ENCODE results near the gene KCNQ1OT1. TPM values are rescaled to one million over a fixed set of nuclear protein-coding genes. Genes with fewer than 3 reads are reported as not detected.

The KCNQ1OT1 gene
- total RNA-seq, 1 experiment from 2014 or later, result 0.18 TPM

- DNase-seq (ENCODE audit: low read depth), result no peak
These were observed 21.6 kb upstream of the KCNQ1OT1 start for GRCh38 chr11:2721210-2721916.

GRCh38 chr11:2719831-2720590 lies 20.2 kb upstream of the KCNQ1OT1 start:
- no peak for DNase-seq (ENCODE audit: low read depth)

GRCh38 chr11:2718817-2719438 lies 19.1 kb upstream of the KCNQ1OT1 start:
- no peak for DNase-seq (ENCODE audit: low read depth)

GRCh38 chr11:2717561-2718325 lies 17.9 kb upstream of the KCNQ1OT1 start:
- no peak for DNase-seq (ENCODE audit: low read depth)

- DNase-seq (ENCODE audit: low read depth), result no peak
These were observed 16.7 kb upstream of the KCNQ1OT1 start for GRCh38 chr11:2716376-2717095.

GRCh38 chr11:2715716-2716350 lies 16.0 kb upstream of the KCNQ1OT1 start:
- DNase-seq (ENCODE audit: low read depth), result no peak

- DNase-seq (ENCODE audit: low read depth), result no peak
These were observed 15.1 kb upstream of the KCNQ1OT1 start for GRCh38 chr11:2714871-2715270.

GRCh38 chr11:2714463-2714800 lies 14.6 kb upstream of the KCNQ1OT1 start:
- no peak for DNase-seq (ENCODE audit: low read depth)

GRCh38 chr11:2713661-2714462 lies 14.1 kb upstream of the KCNQ1OT1 start:
- no peak for DNase-seq (ENCODE audit: low read depth)

- DNase-seq (ENCODE audit: low read depth), result no peak
These were observed 13.3 kb upstream of the KCNQ1OT1 start for GRCh38 chr11:2713094-2713493.

- DNase-seq (ENCODE audit: low read depth), result no peak
These were observed 11.4 kb upstream of the KCNQ1OT1 start for GRCh38 chr11:2711161-2711560.

GRCh38 chr11:2709429-2709828 lies 9.6 kb upstream of the KCNQ1OT1 start:
- no peak for DNase-seq (ENCODE audit: low read depth)

GRCh38 chr11:2708757-2709281 lies 9.0 kb upstream of the KCNQ1OT1 start:
- DNase-seq (ENCODE audit: low read depth), result no peak

- no peak for DNase-seq (ENCODE audit: low read depth)
These were observed 8.4 kb upstream of the KCNQ1OT1 start for GRCh38 chr11:2708151-2708581.

GRCh38 chr11:2707736-2708135 lies 7.9 kb upstream of the KCNQ1OT1 start:
- no peak for DNase-seq (ENCODE audit: low read depth)

GRCh38 chr11:2706321-2706720 lies 6.5 kb upstream of the KCNQ1OT1 start:
- no peak for DNase-seq (ENCODE audit: low read depth)

GRCh38 chr11:2704896-2705606 lies 5.3 kb upstream of the KCNQ1OT1 start:
- no peak for DNase-seq (ENCODE audit: low read depth)

GRCh38 chr11:2704356-2704755 lies 4.6 kb upstream of the KCNQ1OT1 start:
- DNase-seq (ENCODE audit: low read depth), result no peak
